GM23338 (cell line): ENCODE data around the gene EMID1. TPM values are rescaled to one million over a fixed set of nuclear protein-coding genes. Genes with fewer than 3 reads are reported as not detected.

Experiments used
- ATAC-seq: fragments of 200-7000 bp; cut with Tn5 transposase; 3 replicates; pipeline ENCODE4 v1.9.1; 2020
- DNase-seq: peaks from one replicate; pipeline ENCODE4 v3.0.0-alpha.2; 2015; ENCODE audit warnings: low spot score
- H2AFZ ChIP-seq: fragments of 200-600 bp; sonication (generic); 2 replicates; pipeline ENCODE4 v1.8.0; 2016; ENCODE audit warnings: antibody characterized with exemption, mild to moderate bottlenecking, moderate library complexity
- H3F3A ChIP-seq: fragments of 200-600 bp; sonication (generic); replicated peaks from 2 replicates; pipeline ENCODE4 v1.8.0; 2017; ENCODE audit warnings: antibody characterized with exemption, mixed run types, low read depth
- H3K27ac ChIP-seq: fragments of 200-600 bp; sonication (generic); 2 replicates; pipeline ENCODE4 v1.6.1; 2016; ENCODE audit warnings: low read depth
- H3K27me3 ChIP-seq: fragments of 200-600 bp; sonication (generic); 2 replicates; pipeline ENCODE4 v1.8.0; 2016; ENCODE audit warnings: mild to moderate bottlenecking, mixed run types, moderate library complexity; ENCODE audit not compliant: insufficient read depth
- H3K36me3 ChIP-seq: fragments of 200-600 bp; sonication (generic); 2 replicates; pipeline ENCODE4 v1.8.0; 2016; ENCODE audit warnings: mild to moderate bottlenecking; ENCODE audit not compliant: insufficient read depth
- H3K4me1 ChIP-seq: fragments of 200-600 bp; sonication (generic); 2 replicates; pipeline ENCODE4 v1.8.0; 2016; ENCODE audit warnings: mild to moderate bottlenecking, moderate library complexity; ENCODE audit not compliant: insufficient read depth
- H3K4me2 ChIP-seq: fragments of 200-600 bp; sonication (generic); 2 replicates; pipeline ENCODE4 v1.7.1; 2017; ENCODE audit warnings: mixed run types
- H3K4me3 ChIP-seq: fragments of 200-600 bp; sonication (generic); 2 replicates; pipeline ENCODE4 v1.6.1; 2016; ENCODE audit warnings: mixed run types
- H3K79me2 ChIP-seq: fragments of 200-600 bp; sonication (generic); replicated peaks from 2 replicates; pipeline ENCODE4 v1.8.0; 2017; ENCODE audit warnings: mild to moderate bottlenecking; ENCODE audit not compliant: insufficient read depth
- H3K9me2 ChIP-seq: fragments of 200-600 bp; sonication (generic); 2 replicates; pipeline ENCODE4 v1.8.0; 2017; ENCODE audit not compliant: insufficient read depth
- H4K20me1 ChIP-seq: fragments of 200-600 bp; sonication (generic); replicated peaks from 2 replicates; pipeline ENCODE4 v1.8.0; 2017; ENCODE audit warnings: mild to moderate bottlenecking; ENCODE audit not compliant: insufficient read depth
- H3K27ac Mint-ChIP-seq: 2 replicates; pipeline ENCODE4 v1.8.0; 2020; ENCODE audit warnings: inconsistent platforms, mild to moderate bottlenecking, moderate library complexity, mixed read lengths
- H3K27me3 Mint-ChIP-seq: 3 replicates; pipeline ENCODE4 v1.8.0; 2022; ENCODE audit warnings: low read depth, mild to moderate bottlenecking, moderate library complexity, mixed read lengths, inconsistent platforms; ENCODE audit not compliant: insufficient read depth, poor library complexity
- H3K36me3 Mint-ChIP-seq: 3 replicates; pipeline ENCODE4 v1.8.0; 2021; ENCODE audit warnings: low read depth, mild to moderate bottlenecking, inconsistent platforms, moderate library complexity, mixed read lengths
- H3K4me1 Mint-ChIP-seq: 3 replicates; pipeline ENCODE4 v1.8.0; 2020; ENCODE audit warnings: mild to moderate bottlenecking, inconsistent platforms, mixed read lengths
- H3K4me3 Mint-ChIP-seq: 3 replicates; pipeline ENCODE4 v1.8.0; 2021; ENCODE audit warnings: moderate library complexity, mild to moderate bottlenecking, inconsistent platforms, mixed read lengths
- H3K9me3 Mint-ChIP-seq: 3 replicates; pipeline ENCODE4 v1.8.0; 2020; ENCODE audit warnings: moderate library complexity, mild to moderate bottlenecking, inconsistent platforms, mixed read lengths
- CREB1 ChIP-seq: fragments of 250-450 bp; sonication (Bioruptor Pico); IDR thresholded peaks from 2 replicates; pipeline ENCODE4 v1.5.0; 2020; ENCODE audit warnings: low read depth, mild to moderate bottlenecking, moderate library complexity
- EZH2 ChIP-seq: fragments of 200-600 bp; sonication (generic); IDR thresholded peaks from one replicate; pipeline ENCODE4 v1.8.0; 2017; ENCODE audit warnings: antibody characterized with exemption, mild to moderate bottlenecking, low read depth; ENCODE audit not compliant: unreplicated experiment
- POLR2AphosphoS5 ChIP-seq: IDR thresholded peaks from 2 replicates; pipeline ENCODE4 v1.6.1; 2016; ENCODE audit warnings: antibody characterized with exemption, low read depth
- STAT1 ChIP-seq: IDR thresholded peaks from one replicate; pipeline ENCODE4 v1.6.1; 2016; ENCODE audit warnings: antibody characterized with exemption; ENCODE audit not compliant: unreplicated experiment
- polyA plus RNA-seq: library from polyadenylated mRNA; unstranded; fragments of >200 nt; fragmentation: Nextera tagmentation; extraction: Ambion mirVana; gene quantifications from 2 replicates; pipeline ENCODE4 v1.2.1, GENCODE V29; 2016
- total RNA-seq: library from RNA; depleted of rRNA; stranded (reverse); fragments of >200 nt; shearing (Covaris generic); gene quantifications from 2 replicates; pipeline ENCODE4 v1.2.3, GENCODE V29; 2014
- TF ChIP-seq, protein P1 (sequence below): IDR thresholded peaks from one replicate; pipeline ENCODE4 v1.6.1; 2018; ENCODE audit warnings: antibody characterized with exemption; ENCODE audit not compliant: unreplicated experiment
- TF ChIP-seq, protein P2 (sequence below): IDR thresholded peaks from 2 replicates; pipeline ENCODE4 v1.6.1; 2016; ENCODE audit warnings: antibody characterized with exemption

The EMID1 gene
- total and polyA plus RNA-seq, 2 experiments from 2014 or later, result 3.0 to 13.4 TPM

DNA sequence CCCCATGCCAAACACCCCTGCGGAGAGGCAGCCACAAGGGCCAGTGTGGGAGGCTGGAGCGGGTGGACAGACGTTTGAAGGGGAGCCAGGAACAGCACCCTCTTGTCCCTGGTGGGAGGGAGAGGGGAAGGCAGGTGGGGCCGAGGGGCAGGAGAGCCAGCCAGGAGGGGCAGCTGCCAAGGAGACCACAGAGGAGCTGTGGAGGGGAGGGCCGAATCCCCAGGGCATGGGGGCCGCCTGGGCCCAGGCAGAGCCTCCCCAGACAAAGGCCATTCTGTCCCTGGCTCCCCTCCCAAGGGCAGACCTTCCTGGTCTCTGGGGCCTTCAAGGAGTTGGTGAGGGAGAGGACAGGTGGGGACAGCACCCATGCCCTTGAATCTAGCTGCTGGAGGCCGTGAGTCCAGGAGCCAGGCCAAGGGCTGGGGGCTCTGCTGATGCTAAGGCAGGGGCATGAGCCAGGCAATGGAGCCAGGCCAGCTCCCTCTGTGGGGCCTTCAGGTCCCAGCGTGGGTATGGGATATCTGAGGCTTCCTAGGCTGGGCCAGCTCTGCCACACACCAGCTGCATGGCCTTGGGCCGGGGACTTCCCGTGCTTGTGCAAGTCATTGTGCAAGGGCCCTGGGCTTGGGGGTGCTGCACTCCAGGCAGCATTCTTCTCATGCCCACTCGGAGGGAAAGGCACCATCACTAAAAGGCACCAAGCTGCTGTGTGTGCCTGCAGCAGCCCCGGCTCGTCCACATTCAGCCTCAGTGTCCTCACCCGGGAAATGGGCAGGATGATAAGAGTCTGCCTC lies 11.4 kb downstream of the EMID1 start (continued):
- TF ChIP-seq, protein P1, sequence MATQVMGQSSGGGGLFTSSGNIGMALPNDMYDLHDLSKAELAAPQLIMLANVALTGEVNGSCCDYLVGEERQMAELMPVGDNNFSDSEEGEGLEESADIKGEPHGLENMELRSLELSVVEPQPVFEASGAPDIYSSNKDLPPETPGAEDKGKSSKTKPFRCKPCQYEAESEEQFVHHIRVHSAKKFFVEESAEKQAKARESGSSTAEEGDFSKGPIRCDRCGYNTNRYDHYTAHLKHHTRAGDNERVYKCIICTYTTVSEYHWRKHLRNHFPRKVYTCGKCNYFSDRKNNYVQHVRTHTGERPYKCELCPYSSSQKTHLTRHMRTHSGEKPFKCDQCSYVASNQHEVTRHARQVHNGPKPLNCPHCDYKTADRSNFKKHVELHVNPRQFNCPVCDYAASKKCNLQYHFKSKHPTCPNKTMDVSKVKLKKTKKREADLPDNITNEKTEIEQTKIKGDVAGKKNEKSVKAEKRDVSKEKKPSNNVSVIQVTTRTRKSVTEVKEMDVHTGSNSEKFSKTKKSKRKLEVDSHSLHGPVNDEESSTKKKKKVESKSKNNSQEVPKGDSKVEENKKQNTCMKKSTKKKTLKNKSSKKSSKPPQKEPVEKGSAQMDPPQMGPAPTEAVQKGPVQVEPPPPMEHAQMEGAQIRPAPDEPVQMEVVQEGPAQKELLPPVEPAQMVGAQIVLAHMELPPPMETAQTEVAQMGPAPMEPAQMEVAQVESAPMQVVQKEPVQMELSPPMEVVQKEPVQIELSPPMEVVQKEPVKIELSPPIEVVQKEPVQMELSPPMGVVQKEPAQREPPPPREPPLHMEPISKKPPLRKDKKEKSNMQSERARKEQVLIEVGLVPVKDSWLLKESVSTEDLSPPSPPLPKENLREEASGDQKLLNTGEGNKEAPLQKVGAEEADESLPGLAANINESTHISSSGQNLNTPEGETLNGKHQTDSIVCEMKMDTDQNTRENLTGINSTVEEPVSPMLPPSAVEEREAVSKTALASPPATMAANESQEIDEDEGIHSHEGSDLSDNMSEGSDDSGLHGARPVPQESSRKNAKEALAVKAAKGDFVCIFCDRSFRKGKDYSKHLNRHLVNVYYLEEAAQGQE, result no peak
- TF ChIP-seq POLR2AphosphoS5, result no peak
- no peak for TF ChIP-seq EZH2
- no peak for TF ChIP-seq STAT1

DNA sequence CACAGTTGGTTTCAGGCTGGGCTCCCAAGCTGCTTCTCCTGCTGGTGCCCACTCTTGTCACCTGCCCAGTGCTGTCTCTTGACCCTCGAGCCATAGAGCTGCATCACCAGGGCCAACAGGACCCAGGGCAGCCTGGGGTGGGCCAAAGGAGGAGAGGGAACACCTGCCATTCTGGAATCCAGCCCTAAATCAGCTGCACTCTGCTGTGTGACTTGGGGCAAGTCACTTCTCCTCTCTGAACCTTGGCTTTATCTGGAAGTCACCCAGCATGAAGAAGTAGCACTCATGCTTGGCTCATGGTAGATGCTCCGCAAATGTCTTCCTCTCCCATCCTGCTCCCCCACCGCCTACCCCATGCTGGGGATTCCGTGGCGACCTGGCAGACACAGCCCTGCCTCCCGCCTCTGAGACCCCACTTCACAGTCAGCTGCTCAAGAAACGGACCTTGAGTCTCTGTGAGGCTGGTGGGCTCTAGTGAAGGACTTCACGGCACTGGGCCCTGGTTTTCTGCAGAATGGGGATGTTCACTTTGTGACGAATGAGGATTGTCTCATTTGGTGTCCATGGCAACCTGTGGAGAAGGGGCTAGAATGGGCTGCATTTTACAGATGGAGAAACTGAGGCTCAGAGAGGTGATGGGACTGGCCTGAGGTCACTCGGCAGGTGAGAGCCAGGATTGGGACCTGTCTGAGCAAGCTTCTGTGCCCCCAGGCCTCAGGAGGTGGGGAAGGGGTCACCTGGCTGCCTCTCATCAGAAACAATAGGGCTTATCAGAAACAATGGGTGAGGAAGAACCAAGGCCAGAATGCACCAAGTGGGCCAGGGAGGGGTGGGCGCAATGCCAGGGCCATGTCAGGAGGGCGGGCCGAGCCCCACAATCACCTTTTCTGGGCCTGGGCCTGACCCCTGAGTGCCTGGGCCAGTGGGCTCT lies 12.4 kb downstream of the EMID1 start:
- Histone ChIP-seq H3K4me3 (no peak overlapping the region), H3K27me3 (no peaks in the 10 kb centered on the region), H3K9me2 (no peaks in the 10 kb centered on the region), H3K79me2 (no peaks in the 10 kb centered on the region), H2AFZ (no peak overlapping the region), H3F3A (no peaks in the 10 kb centered on the region), H4K20me1 (no peaks in the 10 kb centered on the region; the same call in 1 of the 2 replicates), H3K4me2 (no peak overlapping the region), H3K36me3 (no peaks in the 10 kb centered on the region), H3K27ac (no peak overlapping the region), H3K4me1 (peaks cover 6% of the 10 kb centered on the region; the same call in 1 of the 2 replicates)
- no peaks in the 10 kb centered on the region for H3K9me3 Mint-ChIP-seq
- no peak overlapping the region for H3K27ac Mint-ChIP-seq
- H3K4me1 Mint-ChIP-seq, result peaks cover 27% of the 10 kb centered on the region
- ATAC-seq, result no peak
- H3K36me3 Mint-ChIP-seq, result no peaks in the 10 kb centered on the region
- H3K4me3 Mint-ChIP-seq, result no peak overlapping the region
- TF ChIP-seq, protein P2, sequence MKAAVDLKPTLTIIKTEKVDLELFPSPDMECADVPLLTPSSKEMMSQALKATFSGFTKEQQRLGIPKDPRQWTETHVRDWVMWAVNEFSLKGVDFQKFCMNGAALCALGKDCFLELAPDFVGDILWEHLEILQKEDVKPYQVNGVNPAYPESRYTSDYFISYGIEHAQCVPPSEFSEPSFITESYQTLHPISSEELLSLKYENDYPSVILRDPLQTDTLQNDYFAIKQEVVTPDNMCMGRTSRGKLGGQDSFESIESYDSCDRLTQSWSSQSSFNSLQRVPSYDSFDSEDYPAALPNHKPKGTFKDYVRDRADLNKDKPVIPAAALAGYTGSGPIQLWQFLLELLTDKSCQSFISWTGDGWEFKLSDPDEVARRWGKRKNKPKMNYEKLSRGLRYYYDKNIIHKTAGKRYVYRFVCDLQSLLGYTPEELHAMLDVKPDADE, result no peak
- no peak for TF ChIP-seq CREB1
- H3K27me3 Mint-ChIP-seq, result peaks cover 18% of the 10 kb centered on the region
- DNase-seq, result no peak
